ENCODE measurements around the gene TM4SF20. TPM values are rescaled to one million over a fixed set of nuclear protein-coding genes. Genes with fewer than 3 reads are reported as not detected.
"Not testable (repeated sequence)": the region's sequence is repeated elsewhere in the genome, so short reads cannot be mapped to it uniquely, and the experiment has no call there.

TM4SF20 gene
- total RNA-seq, 1 donor from 2014 or later, result not detected

GRCh38 chr2:227367427-227367795, 11.7 kb downstream of the TM4SF20 start:
- DNase-seq (ENCODE audit: low spot score), result no peak

- no peak for DNase-seq (ENCODE audit: low spot score)
Measured at GRCh38 chr2:227366769-227367426, 12.2 kb downstream of the TM4SF20 start.

GRCh38 chr2:227365833-227366232, 13.3 kb downstream of the TM4SF20 start:
- DNase-seq (ENCODE audit: low spot score), result no peak

GRCh38 chr2:227364585-227365263, 14.4 kb downstream of the TM4SF20 start:
- DNase-seq (ENCODE audit: low spot score), result not testable (repeated sequence)

- DNase-seq (ENCODE audit: low spot score), result no peak
Measured at GRCh38 chr2:227363756-227364155, 15.3 kb downstream of the TM4SF20 start.

- DNase-seq (ENCODE audit: low spot score), result no peak
Measured at GRCh38 chr2:227360351-227360750, 18.8 kb downstream of the TM4SF20 start.

- no peak for DNase-seq (ENCODE audit: low spot score)
Measured at GRCh38 chr2:227351639-227352038, 27.5 kb downstream of the TM4SF20 start.

- DNase-seq (ENCODE audit: low spot score), result no peak
Measured at GRCh38 chr2:227349989-227350612, 29.0 kb downstream of the TM4SF20 start.

GRCh38 chr2:227348324-227348723, 30.8 kb downstream of the TM4SF20 start:
- DNase-seq (ENCODE audit: low spot score), result no peak

GRCh38 chr2:227347117-227347516, 32.0 kb downstream of the TM4SF20 start:
- DNase-seq (ENCODE audit: low spot score), result no peak

GRCh38 chr2:227344231-227344630, 34.9 kb downstream of the TM4SF20 start:
- DNase-seq (ENCODE audit: low spot score), result no peak

GRCh38 chr2:227341553-227341952, 37.6 kb downstream of the TM4SF20 start:
- no peak for DNase-seq (ENCODE audit: low spot score)

GRCh38 chr2:227340106-227340505, 39.0 kb downstream of the TM4SF20 start:
- DNase-seq (ENCODE audit: low spot score), result no peak

- DNase-seq (ENCODE audit: low spot score), result no peak
Measured at GRCh38 chr2:227339098-227339599, 40.0 kb downstream of the TM4SF20 start.

GRCh38 chr2:227337442-227337841, 41.7 kb downstream of the TM4SF20 start:
- DNase-seq (ENCODE audit: low spot score), result no peak

GRCh38 chr2:227335713-227336112, 43.4 kb downstream of the TM4SF20 start:
- DNase-seq (ENCODE audit: low spot score), result no peak

GRCh38 chr2:227326783-227327182, 52.3 kb downstream of the TM4SF20 start:
- no peak for DNase-seq (ENCODE audit: low spot score)

GRCh38 chr2:227325839-227326195, 53.3 kb downstream of the TM4SF20 start:
- DNase-seq (ENCODE audit: low spot score), result no peak

- peak; percentile 95 for DNase-seq (ENCODE audit: low spot score)
Measured at GRCh38 chr2:227324995-227325838, 53.9 kb downstream of the TM4SF20 start, which contains the start of gene MFF. Gene MFF (plus strand): TSS chr2:227325251. CDS start chr2:227330666, 5,415 bp downstream.

GRCh38 chr2:227324642-227324994, 54.5 kb downstream of the TM4SF20 start:
- no peak for DNase-seq (ENCODE audit: low spot score)

GRCh38 chr2:227323818-227324217, 55.3 kb downstream of the TM4SF20 start:
- no peak for DNase-seq (ENCODE audit: low spot score)
